ENCODE measurements around the gene LRRC8D. TPM values are rescaled to one million over a fixed set of nuclear protein-coding genes. Genes with fewer than 3 reads are reported as not detected.

The LRRC8D gene
- total and polyA plus RNA-seq, 9 donors = 5.0 to 14.1 (median 8.8) TPM

DNA sequence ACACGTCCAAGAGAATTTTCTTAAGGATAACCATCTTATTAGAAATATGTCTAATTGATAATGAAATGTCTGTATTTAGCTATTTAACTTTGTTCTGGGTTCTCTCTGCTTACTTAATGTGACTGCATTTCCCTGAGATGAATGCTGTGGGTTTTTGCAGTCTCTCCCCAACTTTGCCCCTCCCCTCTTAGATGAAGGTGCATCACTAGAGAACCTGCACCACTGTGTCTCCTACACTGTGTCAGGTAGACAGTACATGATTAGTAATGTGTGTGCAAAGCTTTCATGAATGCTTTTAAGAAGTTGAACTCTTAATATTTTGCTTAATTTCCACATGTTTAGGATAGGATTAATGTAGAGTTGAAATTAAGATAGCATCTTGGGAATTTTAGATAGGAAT lies 51.7 kb downstream of the LRRC8D start:
- no peaks in the 10 kb centered on the region for H3K4me1 ChIP-seq (ENCODE audit: insufficient read depth)
- intact Hi-C loops (cut with DNase I) = no loop called here

GRCh38 chr1:89873288-89873687 lies 52.5 kb downstream of the LRRC8D start:
- TF ChIP-seq POLR2A (IDR thresholded peaks at IDR 0.05) = no peak
- TF ChIP-seq, protein P1, sequence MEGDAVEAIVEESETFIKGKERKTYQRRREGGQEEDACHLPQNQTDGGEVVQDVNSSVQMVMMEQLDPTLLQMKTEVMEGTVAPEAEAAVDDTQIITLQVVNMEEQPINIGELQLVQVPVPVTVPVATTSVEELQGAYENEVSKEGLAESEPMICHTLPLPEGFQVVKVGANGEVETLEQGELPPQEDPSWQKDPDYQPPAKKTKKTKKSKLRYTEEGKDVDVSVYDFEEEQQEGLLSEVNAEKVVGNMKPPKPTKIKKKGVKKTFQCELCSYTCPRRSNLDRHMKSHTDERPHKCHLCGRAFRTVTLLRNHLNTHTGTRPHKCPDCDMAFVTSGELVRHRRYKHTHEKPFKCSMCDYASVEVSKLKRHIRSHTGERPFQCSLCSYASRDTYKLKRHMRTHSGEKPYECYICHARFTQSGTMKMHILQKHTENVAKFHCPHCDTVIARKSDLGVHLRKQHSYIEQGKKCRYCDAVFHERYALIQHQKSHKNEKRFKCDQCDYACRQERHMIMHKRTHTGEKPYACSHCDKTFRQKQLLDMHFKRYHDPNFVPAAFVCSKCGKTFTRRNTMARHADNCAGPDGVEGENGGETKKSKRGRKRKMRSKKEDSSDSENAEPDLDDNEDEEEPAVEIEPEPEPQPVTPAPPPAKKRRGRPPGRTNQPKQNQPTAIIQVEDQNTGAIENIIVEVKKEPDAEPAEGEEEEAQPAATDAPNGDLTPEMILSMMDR (IDR thresholded peaks at IDR 0.05) = no peak
- no peak for TF ChIP-seq EP300 (IDR thresholded peaks at IDR 0.05)
- Histone ChIP-seq H3K27ac (no peak overlapping the region), H3K4me1 (ENCODE audit: insufficient read depth) (no peaks in the 10 kb centered on the region), H3K36me3 (no peaks in the 10 kb centered on the region), H3K27me3 (no peaks in the 10 kb centered on the region), H3K4me3 (no peak overlapping the region), H3K9me3 (no peaks in the 10 kb centered on the region)
- DNase-seq = no peak
- intact Hi-C loops (cut with DNase I) = no loop called here

More for the DNA sequence above, 51.7 kb downstream of the LRRC8D start:
- H3K36me3 ChIP-seq = no peaks in the 10 kb centered on the region
- no peak for DNase-seq
- 33 to 50% (median 42%) methylated on average over 1 of the region's 1 CpG for WGBS, 3 donors
- TF ChIP-seq, protein P1 (IDR thresholded peaks at IDR 0.05) = no peak
- TF ChIP-seq EP300 (IDR thresholded peaks at IDR 0.05) = no peak
- TF ChIP-seq POLR2A (IDR thresholded peaks at IDR 0.05) = no peak
- no peaks in the 10 kb centered on the region for H3K27me3 ChIP-seq
- no peak overlapping the region for H3K27ac ChIP-seq
- no peaks in the 10 kb centered on the region for H3K9me3 ChIP-seq
- no peak overlapping the region for H3K4me3 ChIP-seq

DNA sequence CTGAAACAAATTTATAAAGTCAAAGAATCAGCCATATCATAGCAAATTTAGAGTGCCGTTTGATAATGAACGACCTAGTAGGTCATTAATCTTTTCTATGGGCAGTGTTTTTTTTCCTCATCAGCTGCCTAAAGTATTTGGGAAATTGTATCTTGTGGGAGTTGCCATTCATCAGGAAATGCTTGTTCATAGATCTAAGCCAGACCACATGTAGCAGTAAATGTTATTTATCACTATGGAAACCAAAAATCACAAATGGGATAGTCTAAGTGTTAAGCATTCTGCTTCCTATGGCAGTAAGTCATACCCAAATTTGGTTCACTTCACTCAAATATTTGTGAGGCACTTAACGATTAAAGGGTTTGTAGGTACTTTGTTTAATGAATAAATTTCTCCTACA lies 52.9 kb downstream of the LRRC8D start:
- WGBS, 3 donors = 11 to 22% (median 16%) methylated on average over 3 of the region's 3 CpGs
- no peaks in the 10 kb centered on the region for H3K36me3 ChIP-seq
- DNase-seq = no peak
- H3K4me3 ChIP-seq = no peak overlapping the region
- H3K4me1 ChIP-seq (ENCODE audit: insufficient read depth) = no peaks in the 10 kb centered on the region
- no peaks in the 10 kb centered on the region for H3K27me3 ChIP-seq
- no peak overlapping the region for H3K27ac ChIP-seq
- intact Hi-C loops (cut with DNase I) = no loop called here
- H3K9me3 ChIP-seq = no peaks in the 10 kb centered on the region
- TF ChIP-seq POLR2A (IDR thresholded peaks at IDR 0.05) (no peak), EP300 (IDR thresholded peaks at IDR 0.05) (no peak)
- TF ChIP-seq, protein P1 (IDR thresholded peaks at IDR 0.05) = no peak

- intact Hi-C loops (cut with DNase I) = no loop called here
- no peak for DNase-seq
- Histone ChIP-seq H3K27me3 (no peaks in the 10 kb centered on the region), H3K4me3 (no peak overlapping the region), H3K9me3 (no peaks in the 10 kb centered on the region), H3K27ac (no peak overlapping the region), H3K36me3 (no peaks in the 10 kb centered on the region), H3K4me1 (ENCODE audit: insufficient read depth) (no peaks in the 10 kb centered on the region)
- 85 to 92% (median 86%) methylated on average over 3 of the region's 3 CpGs for WGBS, 3 donors
- TF ChIP-seq POLR2A (IDR thresholded peaks at IDR 0.05) (no peak), EP300 (IDR thresholded peaks at IDR 0.05) (no peak)
- TF ChIP-seq, protein P1 (IDR thresholded peaks at IDR 0.05) = no peak
Measured at GRCh38 chr1:89876463-89876862, 55.6 kb downstream of the LRRC8D start.

- no peak for TF ChIP-seq EP300 (IDR thresholded peaks at IDR 0.05)
- TF ChIP-seq, protein P1 (IDR thresholded peaks at IDR 0.05) = no peak
- no peaks in the 10 kb centered on the region for H3K4me1 ChIP-seq (ENCODE audit: insufficient read depth)
- intact Hi-C loops (cut with DNase I) = no loop called here
Measured at GRCh38 chr1:89877756-89878155, 56.9 kb downstream of the LRRC8D start.

More at GRCh38 chr1:89877756-89878155, 56.9 kb downstream of the LRRC8D start:
- Histone ChIP-seq H3K4me3 (no peak overlapping the region), H3K9me3 (no peaks in the 10 kb centered on the region), H3K27ac (no peak overlapping the region), H3K36me3 (no peaks in the 10 kb centered on the region), H3K27me3 (no peaks in the 10 kb centered on the region)
- DNase-seq = no peak
- 77 to 86% (median 81%) methylated on average over 2 of the region's 2 CpGs for WGBS, 3 donors

Measured in ovary (tissue), 9 donors.